SW 1271 (cell line): ENCODE data around the gene FOXN3.
A peak's percentile ranks its signal among the peaks of the same experiment; 100 is the strongest.

Source experiments
- DNase-seq, 2 experiments: peaks; one replicate each; lab custom pipeline; 2025; lab: John Stamatoyannopoulos, UW

The FOXN3 gene

DNA sequence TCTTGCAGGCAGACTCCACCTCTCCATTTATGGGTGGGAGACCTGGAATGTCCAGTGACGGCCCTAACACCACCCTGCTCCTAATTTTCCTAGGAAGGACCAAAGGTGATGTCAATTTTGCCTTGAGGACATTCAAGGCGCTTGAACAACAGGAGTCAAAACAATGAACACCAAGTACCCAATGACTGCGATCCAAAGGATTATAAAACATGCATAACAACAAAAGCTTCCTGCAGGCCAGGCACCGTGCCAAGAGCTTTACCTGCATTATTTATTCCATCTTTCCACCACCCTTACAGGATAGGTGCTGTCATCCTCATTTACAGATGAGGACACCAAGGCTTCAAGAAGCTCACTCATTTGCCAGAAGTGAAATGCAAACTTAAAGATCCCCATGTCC lies 15.2 kb upstream of the FOXN3 start:
- no peak for DNase-seq

DNA sequence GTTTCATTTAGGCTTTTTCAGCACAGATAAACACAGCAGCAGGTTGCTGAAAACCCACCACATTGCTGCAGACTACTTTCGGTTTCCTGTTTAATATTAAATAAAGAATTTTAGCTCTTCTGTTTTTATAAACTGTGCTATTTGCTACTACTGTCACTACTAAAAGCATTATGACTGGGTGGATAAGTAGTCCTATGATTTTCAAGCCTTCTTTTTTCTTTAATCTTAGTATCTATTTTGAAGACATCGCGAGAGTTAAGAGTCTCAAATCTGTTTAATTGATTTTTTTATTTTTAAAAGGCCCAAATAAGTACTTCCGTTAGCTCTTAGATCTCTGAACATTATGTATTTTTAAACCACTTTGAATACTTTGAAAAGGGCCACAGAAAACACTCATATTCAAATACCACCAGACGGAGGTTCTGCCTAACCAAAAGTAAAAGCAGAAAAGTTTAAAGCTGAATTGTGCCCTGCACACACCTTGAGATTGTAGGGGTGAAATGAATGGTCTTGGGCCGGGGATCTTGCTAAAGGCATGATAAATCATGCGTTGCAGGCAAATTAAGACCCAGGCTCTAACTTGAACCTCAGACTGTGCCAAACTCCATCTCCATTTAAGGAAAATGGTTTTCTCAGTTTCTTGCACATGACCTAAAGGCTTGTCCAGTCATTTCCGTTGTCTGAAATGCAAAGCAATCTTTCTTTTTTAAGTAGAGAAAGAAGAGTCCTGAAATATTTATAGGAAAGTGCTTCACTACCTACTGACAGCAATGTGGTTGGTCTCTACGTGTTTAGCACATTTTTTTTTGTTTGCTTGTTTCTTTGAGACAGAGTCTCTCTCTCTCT lies 13.6 kb upstream of the FOXN3 start:
- DNase-seq: no peak

DNA sequence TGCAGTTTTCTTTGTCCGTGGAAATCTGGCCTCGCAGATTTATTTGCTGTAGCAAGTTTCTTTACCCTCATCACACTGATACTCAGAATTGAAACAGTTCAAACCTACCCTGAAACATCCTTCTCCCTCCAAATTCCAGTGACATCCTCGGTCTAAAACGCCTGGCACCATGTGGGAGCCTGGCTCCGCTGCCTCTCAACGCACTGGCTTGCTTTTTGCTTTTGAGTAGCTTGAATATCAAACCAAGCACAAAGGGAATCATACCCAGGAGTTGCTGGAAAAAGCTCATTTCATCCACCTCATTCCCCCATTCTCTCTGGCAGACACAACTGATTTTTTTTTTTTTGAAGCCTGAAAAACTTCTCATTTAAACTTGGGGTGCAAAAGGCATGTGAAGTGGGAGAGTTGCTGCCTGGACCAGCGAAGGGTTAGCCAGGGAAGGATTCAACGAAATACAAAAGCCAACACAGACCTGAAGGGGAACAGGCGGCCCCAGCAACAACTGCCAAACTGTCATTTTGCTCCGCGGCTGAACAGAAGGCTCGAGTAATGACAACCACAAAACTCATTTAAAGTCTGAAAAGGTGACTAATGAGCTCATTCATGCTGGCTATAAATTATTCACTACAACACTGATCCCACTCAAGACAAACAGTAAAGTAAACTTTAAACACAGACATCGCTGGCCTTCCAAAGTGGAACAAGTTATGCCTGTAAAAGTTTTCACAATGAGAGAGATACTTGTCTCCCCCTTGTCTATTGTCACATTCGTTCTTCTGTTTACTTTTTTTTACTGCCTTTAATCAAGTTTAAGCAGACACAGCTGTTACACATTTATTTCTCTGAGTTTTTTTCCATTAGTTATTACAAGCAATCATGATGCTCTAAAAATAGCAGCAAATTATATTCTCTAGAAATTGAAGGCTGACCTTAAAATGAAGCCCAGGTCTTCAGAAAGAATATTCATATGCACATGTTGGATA lies 12.5 kb upstream of the FOXN3 start:
- DNase-seq: no peak

DNA sequence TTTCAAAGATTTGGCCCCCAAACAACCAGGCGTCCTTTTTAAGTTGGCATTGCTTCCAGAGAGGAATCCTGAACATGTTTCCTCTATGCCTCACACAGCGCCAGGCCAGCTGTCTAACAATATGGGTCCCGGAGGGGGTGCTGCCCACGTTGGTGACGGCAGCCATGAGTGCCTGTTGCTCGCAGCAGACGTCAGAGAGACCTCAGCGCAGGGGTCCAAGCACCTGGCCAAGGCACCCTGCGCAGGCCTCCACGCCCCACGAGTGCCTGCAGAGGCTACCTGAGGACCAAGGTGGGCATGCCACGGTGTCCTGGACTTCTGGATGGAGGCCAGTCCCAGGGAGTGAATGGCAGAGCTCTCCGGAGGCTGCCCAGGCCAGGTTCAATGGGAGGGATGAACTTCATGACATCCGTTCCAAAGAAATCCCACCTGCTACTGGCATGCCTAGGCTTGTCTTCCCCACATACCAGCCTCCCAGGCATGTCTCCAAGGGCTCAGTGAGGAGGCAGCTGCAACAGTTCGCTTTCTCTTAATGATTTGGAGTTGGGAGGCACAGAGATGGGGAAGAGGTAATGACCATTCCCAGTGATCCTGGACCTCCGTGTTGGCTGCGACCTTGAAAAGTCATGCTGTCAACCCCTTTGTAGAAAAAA lies 11.6 kb upstream of the FOXN3 start:
- DNase-seq: no peak

DNA sequence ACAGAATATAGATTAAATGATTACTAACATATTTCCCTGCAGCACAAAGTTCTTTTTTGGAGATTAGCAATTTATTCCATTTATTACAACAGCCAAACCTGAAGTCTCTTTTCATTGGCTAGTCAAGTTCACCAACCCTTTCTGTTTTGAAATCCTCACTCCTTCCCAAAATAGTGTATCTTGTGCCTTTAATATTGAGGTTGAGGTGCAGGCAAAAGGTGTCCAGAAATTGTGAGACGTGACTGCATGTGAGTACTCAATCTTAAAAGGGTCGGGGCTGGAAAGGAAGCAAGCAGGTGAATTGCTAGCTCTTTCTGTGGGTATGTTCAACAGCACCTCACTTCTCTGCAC lies 11.1 kb upstream of the FOXN3 start:
- DNase-seq: no peak

DNA sequence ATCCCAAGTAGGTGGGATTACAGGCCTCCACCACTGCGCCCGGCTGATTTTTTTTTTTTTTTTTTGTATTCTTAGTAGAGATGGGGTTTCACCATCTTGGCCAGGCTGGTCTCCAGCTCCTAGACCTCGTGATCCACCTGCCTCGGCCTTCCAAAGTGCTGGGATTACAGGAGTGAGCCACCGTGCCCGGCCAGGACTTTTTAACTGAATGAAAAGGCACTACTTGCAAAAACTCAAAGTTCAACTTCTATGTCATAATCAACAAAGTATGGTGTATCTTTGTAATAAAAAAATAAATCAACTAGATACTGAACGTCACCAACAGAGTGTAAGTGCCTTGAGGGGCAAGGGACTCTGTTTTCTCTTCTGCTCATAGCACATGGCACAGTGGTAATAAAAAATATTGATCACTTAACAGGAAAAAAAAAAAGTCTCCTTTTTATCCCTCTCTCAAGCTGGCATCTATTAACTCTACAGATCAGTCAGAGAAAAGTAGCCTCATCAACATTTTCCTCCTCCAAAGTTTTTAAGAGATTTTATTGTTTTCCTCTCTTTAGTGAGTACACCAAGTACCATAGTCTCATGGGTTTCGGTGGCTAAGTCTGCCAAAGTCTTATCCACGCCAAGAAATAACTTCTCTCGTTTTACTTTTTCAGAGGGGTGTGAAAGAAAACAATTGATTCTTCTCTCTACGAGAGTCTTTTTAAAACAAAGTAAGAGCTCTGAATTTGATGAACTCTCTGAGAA lies 10.6 kb upstream of the FOXN3 start:
- DNase-seq: no peak

DNA sequence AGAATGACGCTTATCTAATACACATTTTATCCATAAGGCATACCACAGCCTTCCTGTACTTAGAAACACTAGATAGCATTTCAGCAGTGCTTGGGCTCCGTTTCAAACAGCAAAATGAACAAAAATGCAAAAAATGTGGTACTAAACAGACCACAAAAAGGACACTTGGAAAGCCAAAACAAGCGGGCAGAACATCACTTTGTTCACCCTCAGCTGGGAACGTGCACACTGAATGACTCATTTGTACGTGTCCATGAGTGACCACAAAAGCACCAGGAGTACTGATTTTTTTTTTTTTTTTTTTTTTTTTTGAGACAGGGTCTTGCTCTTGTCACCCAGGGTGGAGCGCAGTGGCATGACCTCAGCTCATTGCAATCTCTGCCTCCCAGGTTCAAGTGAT lies 8.9 kb upstream of the FOXN3 start:
- DNase-seq: peak in 1 of 2 experiments; percentile 54

DNA sequence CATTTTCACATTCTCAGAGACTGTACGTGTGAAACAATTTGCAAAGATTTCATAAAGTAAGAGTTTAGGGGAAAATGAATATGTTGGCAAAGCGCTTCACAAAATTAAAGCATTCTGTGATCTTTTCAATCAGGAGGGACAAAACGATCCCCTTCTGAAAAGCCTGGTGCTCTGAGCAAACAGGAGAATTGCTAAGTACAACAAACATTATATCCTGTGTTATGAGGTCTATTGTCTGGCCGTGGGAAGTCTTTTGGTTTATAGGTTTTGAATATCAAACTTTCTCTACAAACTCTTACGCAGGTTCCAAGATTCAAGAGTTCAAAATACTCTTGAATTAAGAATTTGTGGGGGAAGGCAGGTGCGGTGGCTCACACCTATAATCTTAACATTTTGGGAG lies 7.2 kb upstream of the FOXN3 start:
- DNase-seq: no peak

DNA sequence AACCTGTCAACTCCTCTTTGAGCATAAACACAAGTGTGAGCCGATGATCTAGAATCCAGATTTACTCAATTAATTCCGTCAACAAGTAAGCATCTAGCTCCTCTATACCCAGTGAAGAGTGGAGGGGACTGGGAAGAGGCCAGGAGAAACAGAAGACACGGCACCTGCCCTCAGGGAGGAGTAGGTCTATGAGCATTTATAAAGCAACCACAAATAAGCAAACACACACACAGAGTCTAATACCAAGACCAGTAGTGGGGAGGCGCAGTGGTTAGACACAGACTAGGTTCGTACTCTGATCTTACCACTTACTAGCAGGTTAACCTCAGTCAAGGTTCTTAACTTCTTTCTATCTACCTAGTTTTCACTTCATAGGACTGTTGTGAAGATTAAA lies 5.9 kb upstream of the FOXN3 start:
- DNase-seq: no peak

DNA sequence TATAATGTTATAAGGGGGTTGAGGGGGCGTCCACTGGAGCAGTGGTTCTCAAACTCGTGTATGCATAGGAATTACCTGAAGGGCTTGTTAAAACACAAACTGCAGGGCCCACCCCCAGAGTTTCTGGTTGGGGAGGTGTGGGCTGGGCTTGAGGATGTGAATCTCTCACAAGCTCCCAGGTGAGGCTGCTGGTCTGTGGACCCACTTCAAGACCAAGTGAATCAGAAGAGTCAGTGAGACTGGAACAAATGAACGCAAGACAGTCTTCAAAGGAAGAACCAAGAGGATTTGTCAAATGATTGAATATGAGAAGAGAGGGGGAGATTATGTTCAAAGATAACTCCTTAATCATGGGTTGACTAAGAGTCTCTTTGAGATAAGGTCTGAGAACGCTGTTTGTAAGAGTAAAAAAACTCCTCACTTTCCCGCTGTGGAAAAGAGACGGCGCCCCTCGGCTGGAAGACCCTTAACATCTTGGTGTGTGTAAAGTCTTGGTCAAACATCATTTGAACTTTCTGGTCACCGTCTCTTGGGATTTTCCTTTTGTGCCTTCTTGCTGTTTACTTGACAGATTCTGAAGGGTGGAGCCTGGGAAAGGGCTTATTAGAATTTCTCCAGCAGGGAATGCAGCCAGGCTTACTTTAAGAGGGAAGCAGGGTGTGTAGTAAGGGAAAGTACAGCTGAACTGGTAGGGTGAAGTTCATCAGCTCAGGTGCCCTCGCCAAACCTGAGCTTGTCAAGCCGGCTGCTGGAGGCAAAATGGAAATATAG lies 5.3 kb upstream of the FOXN3 start:
- DNase-seq: no peak

DNA sequence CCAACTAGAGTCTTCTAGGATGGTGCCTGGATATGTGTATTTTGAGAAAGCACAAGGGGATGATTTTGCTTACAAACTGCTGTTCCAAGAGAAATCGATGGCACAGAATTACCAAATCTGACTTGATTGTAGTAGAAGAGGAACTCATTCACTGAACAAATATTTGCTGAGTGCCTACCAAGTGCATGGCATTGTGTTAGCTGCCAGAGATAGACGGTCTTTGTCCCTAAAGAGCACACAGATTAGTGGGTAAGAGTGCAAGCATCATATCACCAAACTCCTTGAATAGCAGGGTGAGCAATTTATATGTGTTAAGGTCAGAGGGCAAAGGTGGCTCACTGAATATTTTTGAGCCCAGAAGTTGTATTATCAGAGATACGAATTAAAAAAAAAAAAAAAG lies 3.5 kb upstream of the FOXN3 start:
- DNase-seq: no peak

DNA sequence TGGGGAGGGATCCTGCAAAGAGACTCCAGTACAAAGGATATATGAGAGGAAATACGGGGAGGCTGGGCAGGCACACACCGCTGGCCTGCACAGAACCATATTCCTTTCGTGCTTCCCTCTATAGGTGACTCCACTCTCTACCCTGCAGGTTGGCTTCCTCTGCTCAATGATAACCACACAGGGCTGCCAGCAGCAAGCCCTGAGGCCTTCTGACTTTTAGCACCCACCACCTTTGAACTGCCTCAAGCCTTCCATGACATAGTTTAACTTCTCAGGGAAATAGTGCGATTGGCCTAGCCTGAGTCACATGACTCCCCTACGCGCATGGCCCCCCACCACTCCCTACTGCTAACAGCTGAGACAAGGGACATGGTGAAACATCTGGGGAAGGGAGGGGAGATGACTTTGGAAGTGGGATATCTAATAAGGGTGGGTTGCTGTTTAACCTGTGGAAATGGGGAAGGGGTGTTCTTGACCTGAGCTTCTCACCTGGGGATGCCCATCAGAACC lies 3.0 kb upstream of the FOXN3 start:
- no peak for DNase-seq

DNA sequence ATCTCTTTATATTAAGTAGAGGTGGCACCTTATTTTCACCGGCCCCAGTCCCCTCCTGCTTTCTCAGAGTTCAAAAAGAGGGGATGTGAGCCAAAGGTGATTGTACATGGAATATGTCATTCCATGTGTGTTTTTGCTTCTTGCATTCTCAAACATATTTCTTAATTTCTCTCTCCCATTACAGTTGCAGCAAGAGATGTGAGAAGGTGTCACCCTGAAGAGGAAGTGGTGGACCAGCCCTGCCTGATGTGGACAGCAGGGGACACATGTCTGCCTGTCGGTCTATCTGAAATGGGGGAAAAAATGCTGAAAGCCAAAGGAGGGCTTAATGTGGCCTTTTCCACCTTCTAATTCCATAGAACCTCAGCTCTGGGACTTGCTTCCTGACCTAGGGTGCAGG lies 1.9 kb upstream of the FOXN3 start:
- no peak for DNase-seq

DNA sequence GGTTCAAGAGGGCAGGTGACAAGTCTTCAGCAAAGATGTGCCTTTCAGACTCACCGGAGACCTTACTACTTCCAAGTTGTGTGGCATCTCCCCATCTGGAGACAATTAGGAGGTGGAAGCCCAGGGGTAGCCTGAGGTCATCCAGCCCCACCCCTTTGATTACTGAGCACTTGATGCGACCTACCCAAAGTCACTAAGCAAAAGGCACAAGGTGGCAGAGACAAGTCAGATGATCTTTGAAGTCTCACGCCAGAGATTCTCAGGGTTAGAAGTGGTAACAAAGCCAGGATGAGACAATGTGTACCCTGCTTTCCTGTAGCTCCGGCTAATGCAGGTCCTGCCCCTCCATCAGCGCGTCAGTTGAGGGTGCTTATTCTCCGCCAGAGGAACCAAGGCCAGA lies 1.4 kb upstream of the FOXN3 start:
- DNase-seq: no peak

DNA sequence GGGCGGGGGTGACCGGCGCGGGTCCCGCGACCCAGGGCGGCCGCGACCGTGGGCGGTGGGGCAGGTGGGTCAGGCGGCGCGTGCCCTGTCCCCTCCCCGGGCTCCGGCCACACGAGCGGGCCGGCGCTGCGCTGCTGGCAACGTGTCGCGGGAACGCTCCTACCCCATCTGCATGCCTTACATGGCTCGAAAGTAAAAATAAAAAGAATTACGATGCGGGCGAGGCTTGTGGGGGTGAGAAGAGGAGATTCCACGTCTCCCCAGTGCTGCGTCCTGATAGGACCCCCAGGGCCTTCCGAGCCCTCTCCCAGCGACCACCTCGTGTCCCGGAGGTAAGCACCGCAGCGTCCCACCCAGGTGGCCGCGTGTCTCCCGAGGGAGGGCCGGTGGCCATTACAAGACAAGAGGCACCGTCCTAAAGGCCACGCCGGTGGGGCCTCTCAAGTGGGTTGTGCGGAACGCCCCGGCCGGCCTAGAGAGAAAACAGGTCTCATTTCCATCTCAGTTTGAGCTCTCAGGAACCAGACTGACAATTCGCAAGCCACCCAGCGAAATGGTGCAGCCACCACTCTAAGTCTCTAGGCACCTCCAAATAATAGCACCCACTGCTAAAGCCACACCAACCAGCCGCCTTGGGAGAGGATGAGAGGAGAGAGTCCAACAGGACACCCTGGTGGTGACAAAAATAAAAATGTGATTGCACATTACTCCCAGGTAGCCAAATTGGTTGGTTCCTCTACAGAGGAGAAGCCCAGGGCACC lies 612 bp upstream of the FOXN3 start:
- peak; percentile 38 to 74 for DNase-seq

DNA sequence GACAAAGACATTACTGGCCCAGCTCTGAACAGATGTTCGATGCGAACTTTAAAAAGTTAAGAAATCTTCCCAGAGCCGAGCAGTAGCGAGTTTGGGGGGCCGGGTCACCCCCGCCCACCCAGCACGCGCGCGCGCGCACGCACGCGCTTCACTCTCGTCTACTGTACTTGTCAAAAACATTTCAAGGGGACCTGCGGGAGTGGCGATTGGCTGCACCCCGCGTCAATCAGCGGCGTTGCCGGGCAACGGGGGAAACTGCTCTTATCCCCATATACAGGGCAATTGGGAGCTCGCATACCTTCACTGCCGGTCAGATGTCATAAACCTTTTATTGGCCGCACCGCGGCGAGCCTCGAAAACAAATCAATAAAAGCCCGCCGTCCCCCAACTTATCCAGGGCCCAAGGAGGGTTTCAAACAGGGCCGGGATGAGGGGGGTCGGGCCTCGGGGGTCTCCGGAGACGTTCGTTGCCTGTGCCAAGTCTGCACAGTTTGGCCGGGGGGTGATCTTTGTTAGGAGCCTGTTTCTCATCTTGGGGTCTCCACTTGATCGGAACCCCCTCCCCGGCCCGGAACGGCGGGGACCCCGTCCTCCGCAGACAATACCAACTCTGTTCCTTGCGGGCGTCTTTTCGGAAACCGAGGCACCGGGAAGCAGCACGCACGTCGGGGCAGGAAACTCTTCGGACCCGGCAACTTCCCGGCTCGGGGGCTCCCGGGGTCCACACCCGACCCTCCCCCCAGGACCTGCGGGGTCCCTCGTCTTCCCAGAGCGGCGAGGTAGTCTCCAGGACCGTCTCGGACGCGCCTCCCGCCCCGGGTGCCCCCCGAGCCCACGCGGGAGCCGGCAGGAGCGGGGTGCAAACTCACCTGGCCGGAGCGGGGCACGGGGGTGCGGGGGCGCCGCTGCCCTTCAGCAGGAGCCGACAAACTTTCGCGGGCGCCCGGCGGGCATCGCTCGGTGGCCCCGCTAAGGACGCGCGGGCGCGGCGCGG lies 734 bp downstream of the FOXN3 start:
- peak; percentile 83 to 93 for DNase-seq

DNA sequence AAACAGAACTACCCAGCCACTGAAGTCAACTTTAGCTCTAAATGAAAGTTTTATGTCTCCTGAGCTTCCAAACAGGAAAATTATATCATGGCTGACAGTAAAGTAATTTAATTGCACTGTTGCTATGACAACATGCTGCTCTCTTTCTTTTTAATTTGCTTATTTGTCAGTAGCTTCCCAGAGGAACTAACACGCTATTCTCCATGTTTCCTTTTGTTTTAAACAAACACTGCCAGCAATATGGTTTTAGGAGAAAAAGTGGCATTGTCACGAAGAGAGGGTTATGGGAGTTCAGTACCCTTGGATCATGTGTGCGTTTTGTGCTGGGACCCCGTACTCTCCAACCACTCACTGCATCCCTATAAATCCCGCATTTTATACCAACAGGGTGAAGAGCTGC lies 1.9 kb downstream of the FOXN3 start:
- no peak for DNase-seq

DNA sequence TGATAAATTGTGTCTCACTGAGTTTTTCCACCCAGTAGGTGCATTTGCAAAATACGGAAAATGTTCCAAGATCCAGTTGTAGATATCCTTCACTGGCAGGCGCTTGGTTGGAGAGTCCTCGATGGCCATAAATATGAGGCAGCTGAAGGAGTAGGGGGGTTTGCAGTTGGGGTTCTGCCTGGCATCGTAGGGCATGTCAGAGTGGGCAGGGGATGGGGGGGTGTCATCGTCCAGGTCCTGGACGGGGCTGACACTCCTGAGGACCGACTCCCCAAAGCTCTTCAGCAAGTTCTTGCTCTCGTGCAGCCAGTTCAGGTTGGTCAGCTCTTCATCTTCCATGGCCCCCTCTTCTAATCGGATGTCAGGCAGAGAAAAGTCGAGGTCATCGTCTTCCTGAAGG lies 5.1 kb downstream of the FOXN3 start:
- DNase-seq: no peak

DNA sequence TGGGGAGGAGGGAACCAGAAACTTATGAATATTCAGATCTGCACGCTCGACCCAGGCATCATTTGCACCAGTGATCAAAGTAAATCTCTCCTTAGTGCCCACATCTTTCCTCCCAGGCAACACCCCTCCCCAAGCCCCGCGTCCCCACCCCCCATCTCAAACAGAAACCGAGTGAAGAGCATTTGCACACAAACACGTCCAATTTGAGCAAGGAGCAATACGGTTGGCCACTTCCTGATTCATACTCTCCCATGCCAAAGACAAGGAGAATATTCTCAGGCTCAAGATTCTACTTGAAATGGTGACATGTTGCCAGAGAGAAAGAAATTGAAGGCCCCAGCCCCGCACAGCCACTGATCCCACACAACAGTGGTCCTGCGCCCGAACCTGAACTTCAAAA lies 7.1 kb downstream of the FOXN3 start:
- no peak for DNase-seq
